NCI-H2081 treated with DMSO at 0.1 percent for 48 hours (cell line): ENCODE data around the gene RAD17.
"Not testable (repeated sequence)": the region's sequence is repeated elsewhere in the genome, so short reads cannot be mapped to it uniquely, and the experiment has no call there.

ENCODE experiments used
- DNase-seq: peaks from one replicate; lab custom pipeline; 2025; lab: John Stamatoyannopoulos, UW

Gene RAD17

GRCh38 chr5:69378376-69378775, 8.8 kb downstream of the RAD17 start:
- DNase-seq = no peak

GRCh38 chr5:69404659-69405330, 35.2 kb downstream of the RAD17 start:
- no peak for DNase-seq

GRCh38 chr5:69414885-69415583, 45.4 kb downstream of the RAD17 start, which contains the start of gene MARVELD2:
MARVELD2 (plus strand) TSS chr5:69415116; CDS start chr5:69419386, 4,270 bp downstream.
- no peak for DNase-seq

GRCh38 chr5:69415584-69415958, 46.0 kb downstream of the RAD17 start:
- no peak for DNase-seq

- DNase-seq = no peak
Measured at GRCh38 chr5:69416180-69416579, 46.6 kb downstream of the RAD17 start.

- DNase-seq = no peak
Measured at GRCh38 chr5:69416699-69417098, 47.1 kb downstream of the RAD17 start.

- DNase-seq = no peak
Measured at GRCh38 chr5:69418554-69418953, 48.9 kb downstream of the RAD17 start.

- DNase-seq = no peak
Measured at GRCh38 chr5:69431424-69432303, 62.0 kb downstream of the RAD17 start.

- no peak for DNase-seq
Measured at GRCh38 chr5:69432412-69433206, 63.0 kb downstream of the RAD17 start.

- not testable (repeated sequence) for DNase-seq
Measured at GRCh38 chr5:69435276-69435884, 65.8 kb downstream of the RAD17 start.

GRCh38 chr5:69444127-69444754, 74.6 kb downstream of the RAD17 start:
- no peak for DNase-seq

- DNase-seq = no peak
Measured at GRCh38 chr5:69449511-69449910, 79.9 kb downstream of the RAD17 start.

GRCh38 chr5:69450116-69450515, 80.5 kb downstream of the RAD17 start:
- no peak for DNase-seq

- DNase-seq = not testable (repeated sequence)
Measured at GRCh38 chr5:69450527-69450926, 80.9 kb downstream of the RAD17 start.

- DNase-seq = no peak
Measured at GRCh38 chr5:69451941-69452647, 82.5 kb downstream of the RAD17 start.

- not testable (repeated sequence) for DNase-seq
Measured at GRCh38 chr5:69453487-69453886, 83.9 kb downstream of the RAD17 start.

- DNase-seq = no peak
Measured at GRCh38 chr5:69454460-69455249, 85.0 kb downstream of the RAD17 start.

GRCh38 chr5:69455428-69455988, 85.9 kb downstream of the RAD17 start:
- DNase-seq = not testable (repeated sequence)

- no peak for DNase-seq
Measured at GRCh38 chr5:69462170-69462569, 92.6 kb downstream of the RAD17 start.
